Measurements from ENCODE around the gene GRB10.

DNA sequence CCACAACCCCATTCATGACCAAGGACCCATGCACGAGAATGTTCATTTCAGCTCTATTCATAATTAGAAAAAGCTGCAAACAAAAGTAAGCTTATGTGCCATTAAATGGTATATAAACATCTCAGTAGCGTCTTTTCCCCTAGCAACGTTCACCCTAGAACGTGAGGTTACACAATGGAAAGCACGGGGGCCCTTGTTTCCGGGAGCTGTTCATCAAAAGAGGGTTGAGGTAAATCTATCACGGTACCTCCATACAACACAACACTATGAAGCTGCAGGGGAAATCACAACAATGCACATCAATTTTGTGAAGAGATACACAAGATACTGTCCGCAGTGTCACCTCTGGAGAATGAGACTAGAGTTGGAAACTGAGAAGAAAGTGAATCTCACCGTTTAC is 136.6 kb downstream of the GRB10 start:
- no peak for TF ChIP-seq POLR2A (IDR thresholded peaks at IDR 0.05)
- TF ChIP-seq, protein P1, sequence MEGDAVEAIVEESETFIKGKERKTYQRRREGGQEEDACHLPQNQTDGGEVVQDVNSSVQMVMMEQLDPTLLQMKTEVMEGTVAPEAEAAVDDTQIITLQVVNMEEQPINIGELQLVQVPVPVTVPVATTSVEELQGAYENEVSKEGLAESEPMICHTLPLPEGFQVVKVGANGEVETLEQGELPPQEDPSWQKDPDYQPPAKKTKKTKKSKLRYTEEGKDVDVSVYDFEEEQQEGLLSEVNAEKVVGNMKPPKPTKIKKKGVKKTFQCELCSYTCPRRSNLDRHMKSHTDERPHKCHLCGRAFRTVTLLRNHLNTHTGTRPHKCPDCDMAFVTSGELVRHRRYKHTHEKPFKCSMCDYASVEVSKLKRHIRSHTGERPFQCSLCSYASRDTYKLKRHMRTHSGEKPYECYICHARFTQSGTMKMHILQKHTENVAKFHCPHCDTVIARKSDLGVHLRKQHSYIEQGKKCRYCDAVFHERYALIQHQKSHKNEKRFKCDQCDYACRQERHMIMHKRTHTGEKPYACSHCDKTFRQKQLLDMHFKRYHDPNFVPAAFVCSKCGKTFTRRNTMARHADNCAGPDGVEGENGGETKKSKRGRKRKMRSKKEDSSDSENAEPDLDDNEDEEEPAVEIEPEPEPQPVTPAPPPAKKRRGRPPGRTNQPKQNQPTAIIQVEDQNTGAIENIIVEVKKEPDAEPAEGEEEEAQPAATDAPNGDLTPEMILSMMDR (IDR thresholded peaks at IDR 0.05), result no peak

Measured in uterus (tissue), 2 donors.